ENCODE measurements around the gene LRRC40.
"Not testable (repeated sequence)": the region's sequence is repeated elsewhere in the genome, so short reads cannot be mapped to it uniquely, and the experiment has no call there.

LRRC40 gene

GRCh38 chr1:70204600-70204999 is 779 bp downstream of the LRRC40 start:
- Histone ChIP-seq H3K27ac (ENCODE audit: low read depth, low read length) (no peak overlapping the region), H3K9ac (ENCODE audit: low read depth in 1 of 2, low read length in 2 of 2) (peak overlapping the region; percentile 84 to 90)

GRCh38 chr1:70204139-70204538 is 1.2 kb downstream of the LRRC40 start:
- H3K9ac ChIP-seq (ENCODE audit: low read depth in 1 of 2, low read length in 2 of 2) = peak overlapping the region in 1 of 2 donors; percentile 84
- no peaks in the 10 kb centered on the region for H3K27me3 ChIP-seq (ENCODE audit: control insufficient read depth in 1 of 2, insufficient read depth in 2 of 2, low read length in 2 of 2)
- peaks cover 27 to 30% of the 10 kb centered on the region in 2 donors for H3K4me1 ChIP-seq (ENCODE audit: control insufficient read depth in 1 of 2, insufficient read depth in 2 of 2, low read length in 2 of 2)
- H3K36me3 ChIP-seq (ENCODE audit: control insufficient read depth in 1 of 2, insufficient read depth in 2 of 2, low read length in 2 of 2) = peaks cover 0 to 6% of the 10 kb centered on the region in 2 donors
- peak overlapping the region; percentile 88 to 95 for H3K4me3 ChIP-seq (ENCODE audit: low read depth in 1 of 2, low read length in 2 of 2)
- no peak overlapping the region for H3K27ac ChIP-seq (ENCODE audit: low read depth, low read length)
- H3K9me3 ChIP-seq (ENCODE audit: control insufficient read depth in 1 of 2, low read length in 2 of 2) = no peaks in the 10 kb centered on the region

More at GRCh38 chr1:70204600-70204999, 779 bp downstream of the LRRC40 start:
- Histone ChIP-seq H3K4me1 (ENCODE audit: control insufficient read depth in 1 of 2, insufficient read depth in 2 of 2, low read length in 2 of 2) (peaks cover 27 to 30% of the 10 kb centered on the region in 2 donors), H3K9me3 (ENCODE audit: control insufficient read depth in 1 of 2, low read length in 2 of 2) (no peaks in the 10 kb centered on the region), H3K36me3 (ENCODE audit: control insufficient read depth in 1 of 2, insufficient read depth in 2 of 2, low read length in 2 of 2) (peaks cover 0 to 6% of the 10 kb centered on the region in 2 donors), H3K4me3 (ENCODE audit: low read depth in 1 of 2, low read length in 2 of 2) (peak overlapping the region; percentile 88 to 95), H3K27me3 (ENCODE audit: control insufficient read depth in 1 of 2, insufficient read depth in 2 of 2, low read length in 2 of 2) (no peaks in the 10 kb centered on the region)

- Histone ChIP-seq H3K9ac (ENCODE audit: low read depth in 1 of 2, low read length in 2 of 2) (no peak overlapping the region), H3K27me3 (ENCODE audit: control insufficient read depth in 1 of 2, insufficient read depth in 2 of 2, low read length in 2 of 2) (no peaks in the 10 kb centered on the region), H3K36me3 (ENCODE audit: control insufficient read depth in 1 of 2, insufficient read depth in 2 of 2, low read length in 2 of 2) (no peaks in the 10 kb centered on the region), H3K27ac (ENCODE audit: low read depth, low read length) (no peak overlapping the region), H3K4me3 (ENCODE audit: low read depth in 1 of 2, low read length in 2 of 2) (no peak overlapping the region), H3K9me3 (ENCODE audit: control insufficient read depth in 1 of 2, low read length in 2 of 2) (no peaks in the 10 kb centered on the region), H3K4me1 (ENCODE audit: control insufficient read depth in 1 of 2, insufficient read depth in 2 of 2, low read length in 2 of 2) (peaks cover 21 to 27% of the 10 kb centered on the region in 2 donors)
Measured at GRCh38 chr1:70202173-70202758, 3.1 kb downstream of the LRRC40 start.

- Histone ChIP-seq H3K4me1 (ENCODE audit: control insufficient read depth in 1 of 2, insufficient read depth in 2 of 2, low read length in 2 of 2) (peaks cover 13 to 18% of the 10 kb centered on the region in 2 donors), H3K27me3 (ENCODE audit: control insufficient read depth in 1 of 2, insufficient read depth in 2 of 2, low read length in 2 of 2) (no peaks in the 10 kb centered on the region), H3K27ac (ENCODE audit: low read depth, low read length) (no peak overlapping the region), H3K36me3 (ENCODE audit: control insufficient read depth in 1 of 2, insufficient read depth in 2 of 2, low read length in 2 of 2) (no peaks in the 10 kb centered on the region), H3K4me3 (ENCODE audit: low read depth in 1 of 2, low read length in 2 of 2) (no peak overlapping the region), H3K9me3 (ENCODE audit: control insufficient read depth in 1 of 2, low read length in 2 of 2) (no peaks in the 10 kb centered on the region), H3K9ac (ENCODE audit: low read depth in 1 of 2, low read length in 2 of 2) (no peak overlapping the region)
Measured at GRCh38 chr1:70200065-70200464, 5.3 kb downstream of the LRRC40 start.

- Histone ChIP-seq H3K27ac (ENCODE audit: low read depth, low read length) (no peak overlapping the region), H3K4me3 (ENCODE audit: low read depth in 1 of 2, low read length in 2 of 2) (no peak overlapping the region)
Measured at GRCh38 chr1:70196333-70196732, 9.0 kb downstream of the LRRC40 start.

GRCh38 chr1:70195342-70195741 is 10.0 kb downstream of the LRRC40 start:
- Histone ChIP-seq H3K4me1 (ENCODE audit: control insufficient read depth in 1 of 2, insufficient read depth in 2 of 2, low read length in 2 of 2) (no peaks in the 10 kb centered on the region), H3K36me3 (ENCODE audit: control insufficient read depth in 1 of 2, insufficient read depth in 2 of 2, low read length in 2 of 2) (no peaks in the 10 kb centered on the region), H3K9ac (ENCODE audit: low read depth in 1 of 2, low read length in 2 of 2) (no peak overlapping the region), H3K4me3 (ENCODE audit: low read depth in 1 of 2, low read length in 2 of 2) (no peak overlapping the region), H3K27me3 (ENCODE audit: control insufficient read depth in 1 of 2, insufficient read depth in 2 of 2, low read length in 2 of 2) (no peaks in the 10 kb centered on the region), H3K27ac (ENCODE audit: low read depth, low read length) (no peak overlapping the region), H3K9me3 (ENCODE audit: control insufficient read depth in 1 of 2, low read length in 2 of 2) (peaks cover 0 to 4% of the 10 kb centered on the region in 2 donors)

More at GRCh38 chr1:70196333-70196732, 9.0 kb downstream of the LRRC40 start:
- Histone ChIP-seq H3K9ac (ENCODE audit: low read depth in 1 of 2, low read length in 2 of 2) (no peak overlapping the region), H3K9me3 (ENCODE audit: control insufficient read depth in 1 of 2, low read length in 2 of 2) (peaks cover 0 to 4% of the 10 kb centered on the region in 2 donors), H3K36me3 (ENCODE audit: control insufficient read depth in 1 of 2, insufficient read depth in 2 of 2, low read length in 2 of 2) (no peaks in the 10 kb centered on the region), H3K4me1 (ENCODE audit: control insufficient read depth in 1 of 2, insufficient read depth in 2 of 2, low read length in 2 of 2) (no peaks in the 10 kb centered on the region), H3K27me3 (ENCODE audit: control insufficient read depth in 1 of 2, insufficient read depth in 2 of 2, low read length in 2 of 2) (no peaks in the 10 kb centered on the region)

- no peaks in the 10 kb centered on the region for H3K4me1 ChIP-seq (ENCODE audit: control insufficient read depth in 1 of 2, insufficient read depth in 2 of 2, low read length in 2 of 2)
- H3K4me3 ChIP-seq (ENCODE audit: low read depth in 1 of 2, low read length in 2 of 2) = no peak overlapping the region
- H3K9ac ChIP-seq (ENCODE audit: low read depth in 1 of 2, low read length in 2 of 2) = no peak overlapping the region
- H3K27me3 ChIP-seq (ENCODE audit: control insufficient read depth in 1 of 2, insufficient read depth in 2 of 2, low read length in 2 of 2) = no peaks in the 10 kb centered on the region
- no peaks in the 10 kb centered on the region for H3K36me3 ChIP-seq (ENCODE audit: control insufficient read depth in 1 of 2, insufficient read depth in 2 of 2, low read length in 2 of 2)
- peaks cover 0 to 4% of the 10 kb centered on the region in 2 donors for H3K9me3 ChIP-seq (ENCODE audit: control insufficient read depth in 1 of 2, low read length in 2 of 2)
- H3K27ac ChIP-seq (ENCODE audit: low read depth, low read length) = no peak overlapping the region
Measured at GRCh38 chr1:70194601-70195000, 10.8 kb downstream of the LRRC40 start.

- H3K9ac ChIP-seq (ENCODE audit: low read depth in 1 of 2, low read length in 2 of 2); H3K9me3 ChIP-seq (ENCODE audit: control insufficient read depth in 1 of 2, low read length in 2 of 2); H3K27me3 ChIP-seq (ENCODE audit: control insufficient read depth in 1 of 2, insufficient read depth in 2 of 2, low read length in 2 of 2); H3K4me1 ChIP-seq (ENCODE audit: control insufficient read depth in 1 of 2, insufficient read depth in 2 of 2, low read length in 2 of 2); H3K27ac ChIP-seq (ENCODE audit: low read depth, low read length); H3K4me3 ChIP-seq (ENCODE audit: low read depth in 1 of 2, low read length in 2 of 2); H3K36me3 ChIP-seq (ENCODE audit: control insufficient read depth in 1 of 2, insufficient read depth in 2 of 2, low read length in 2 of 2): not testable (repeated sequence)
Measured at GRCh38 chr1:70192446-70192845, 12.9 kb downstream of the LRRC40 start.

GRCh38 chr1:70190180-70190579 is 15.2 kb downstream of the LRRC40 start:
- Histone ChIP-seq H3K27ac (ENCODE audit: low read depth, low read length) (no peak overlapping the region), H3K9me3 (ENCODE audit: control insufficient read depth in 1 of 2, low read length in 2 of 2) (peaks cover 0 to 4% of the 10 kb centered on the region in 2 donors), H3K36me3 (ENCODE audit: control insufficient read depth in 1 of 2, insufficient read depth in 2 of 2, low read length in 2 of 2) (peaks cover 0 to under 1% of the 10 kb centered on the region in 2 donors), H3K9ac (ENCODE audit: low read depth in 1 of 2, low read length in 2 of 2) (no peak overlapping the region), H3K4me3 (ENCODE audit: low read depth in 1 of 2, low read length in 2 of 2) (no peak overlapping the region), H3K27me3 (ENCODE audit: control insufficient read depth in 1 of 2, insufficient read depth in 2 of 2, low read length in 2 of 2) (no peaks in the 10 kb centered on the region), H3K4me1 (ENCODE audit: control insufficient read depth in 1 of 2, insufficient read depth in 2 of 2, low read length in 2 of 2) (no peaks in the 10 kb centered on the region)

- Histone ChIP-seq H3K9me3 (ENCODE audit: control insufficient read depth in 1 of 2, low read length in 2 of 2) (peaks cover 0 to 4% of the 10 kb centered on the region in 2 donors), H3K4me3 (ENCODE audit: low read depth in 1 of 2, low read length in 2 of 2) (no peak overlapping the region), H3K9ac (ENCODE audit: low read depth in 1 of 2, low read length in 2 of 2) (no peak overlapping the region), H3K36me3 (ENCODE audit: control insufficient read depth in 1 of 2, insufficient read depth in 2 of 2, low read length in 2 of 2) (peaks cover 0 to 13% of the 10 kb centered on the region in 2 donors), H3K27me3 (ENCODE audit: control insufficient read depth in 1 of 2, insufficient read depth in 2 of 2, low read length in 2 of 2) (no peaks in the 10 kb centered on the region), H3K27ac (ENCODE audit: low read depth, low read length) (no peak overlapping the region), H3K4me1 (ENCODE audit: control insufficient read depth in 1 of 2, insufficient read depth in 2 of 2, low read length in 2 of 2) (no peaks in the 10 kb centered on the region)
Measured at GRCh38 chr1:70188522-70188921, 16.9 kb downstream of the LRRC40 start.
